Mesendoderm (in vitro differentiated cells): Measurements from ENCODE around the gene NKX2-1.

Source experiments
- DNase-seq: peaks from one replicate; pipeline ENCODE4 v3.0.0; 2013
- H2AK5ac ChIP-seq: 2 replicates; pipeline ENCODE4 v1.6.1; 2013; ENCODE audit warnings: low read length, inconsistent platforms
- H2BK120ac ChIP-seq: 2 replicates; pipeline ENCODE4 v1.6.1; 2013; ENCODE audit warnings: low read depth, mild to moderate bottlenecking, low read length, moderate library complexity, mixed read lengths
- H2BK15ac ChIP-seq: replicated peaks from 2 replicates; pipeline ENCODE4 v1.6.1; 2013; ENCODE audit warnings: low read depth, mild to moderate bottlenecking, moderate library complexity
- H2BK5ac ChIP-seq: 2 replicates; pipeline ENCODE4 v1.6.1; 2013; ENCODE audit warnings: low read length, inconsistent platforms
- H3K18ac ChIP-seq: 2 replicates; pipeline ENCODE4 v1.6.1; 2013; ENCODE audit warnings: mild to moderate bottlenecking, low read length, mixed read lengths
- H3K23ac ChIP-seq: one replicate; pipeline ENCODE4 v1.6.1; 2013; ENCODE audit warnings: low read length
- H3K27ac ChIP-seq: 2 replicates; pipeline ENCODE4 v1.5.1; 2013; ENCODE audit warnings: low read depth, mild to moderate bottlenecking, inconsistent platforms, low read length, moderate library complexity
- H3K27me3 ChIP-seq: 2 replicates; pipeline ENCODE4 v1.6.1; 2013; ENCODE audit warnings: low read length, control low read depth, mild to moderate bottlenecking, inconsistent platforms; ENCODE audit not compliant: insufficient read depth, poor library complexity
- H3K36me3 ChIP-seq: 2 replicates; pipeline ENCODE4 v1.6.1; 2013; ENCODE audit warnings: low read length, inconsistent platforms; ENCODE audit not compliant: control insufficient read depth, insufficient read depth
- H3K4ac ChIP-seq: one replicate; pipeline ENCODE4 v1.6.1; 2013; ENCODE audit warnings: low read depth, mild to moderate bottlenecking, low read length, moderate library complexity
- H3K4me1 ChIP-seq: 2 replicates; pipeline ENCODE4 v1.6.1; 2013; ENCODE audit warnings: low read depth, low read length, inconsistent platforms; ENCODE audit not compliant: control insufficient read depth
- H3K4me2 ChIP-seq: 2 replicates; pipeline ENCODE4 v1.6.1; 2013; ENCODE audit warnings: low read length
- H3K4me3 ChIP-seq: 2 replicates; pipeline ENCODE4 v1.5.1; 2013; ENCODE audit warnings: mild to moderate bottlenecking, low read length
- H3K56ac ChIP-seq: one replicate; pipeline ENCODE4 v1.6.1; 2013; ENCODE audit warnings: low read length
- H3K79me1 ChIP-seq: 2 replicates; pipeline ENCODE4 v1.6.1; 2013; ENCODE audit warnings: low read length, inconsistent platforms
- H3K79me2 ChIP-seq: 2 replicates; pipeline ENCODE4 v1.6.1; 2013; ENCODE audit warnings: mild to moderate bottlenecking, low read length; ENCODE audit not compliant: control insufficient read depth, insufficient read depth
- H3K9ac ChIP-seq: 2 replicates; pipeline ENCODE4 v1.6.1; 2013; ENCODE audit warnings: low read length, inconsistent platforms
- H4K5ac ChIP-seq: one replicate; pipeline ENCODE4 v1.6.1; 2013; ENCODE audit warnings: low read length
- H4K8ac ChIP-seq: one replicate; pipeline ENCODE4 v1.6.1; 2013; ENCODE audit warnings: low read depth, mild to moderate bottlenecking, control low read depth, low read length, moderate library complexity
- WGBS: extraction: QIAGEN DNeasy Blood & Tissue Kit; methylation state at CpG from one replicate; pipeline ENCODE4 v1.1.7; 2013; ENCODE audit warnings: low lambda C conversion rate, missing lambda C conversion rate; ENCODE audit not compliant: insufficient coverage; ENCODE audit errors: extremely low coverage; 5-methylcytosine and 5-hydroxymethylcytosine counted together

NKX2-1 gene

DNA sequence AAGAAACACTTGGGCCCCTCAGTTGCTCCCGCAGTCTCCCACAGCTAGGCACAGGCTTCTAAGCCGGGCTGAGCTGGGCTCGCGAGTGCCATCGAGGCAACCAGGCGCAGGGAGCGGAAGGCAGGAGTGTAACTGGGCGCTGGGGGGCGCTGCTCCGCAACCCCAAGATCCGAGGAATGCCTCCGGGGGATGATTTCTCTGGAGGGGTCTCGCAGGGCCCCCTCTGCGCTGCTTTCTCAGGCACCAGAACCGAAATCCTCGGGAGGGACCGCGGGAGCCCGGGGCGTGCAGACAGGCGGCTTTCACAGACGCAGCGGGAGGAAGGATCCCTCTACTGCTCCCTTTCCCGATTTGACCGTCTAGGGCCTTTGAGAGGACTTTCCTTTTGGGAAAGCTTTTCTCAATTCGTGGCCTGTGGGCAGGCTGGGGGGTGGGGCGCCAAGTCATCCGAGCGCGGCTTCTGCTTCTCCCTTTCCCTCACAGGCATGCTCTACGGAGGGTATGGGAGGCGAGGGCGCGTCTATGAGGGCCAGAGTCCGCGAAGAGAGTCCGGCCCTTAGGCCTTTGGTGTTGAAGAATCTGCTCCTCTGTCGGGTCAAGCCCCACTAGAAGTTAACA is 4.3 kb upstream of the NKX2-1 start:
- no peaks in the 10 kb centered on the region for H3K36me3 ChIP-seq
- no peak overlapping the region for H3K23ac ChIP-seq
- H3K27ac ChIP-seq = no peak overlapping the region
- no peak overlapping the region for H3K4me3 ChIP-seq
- no peak overlapping the region for H3K4ac ChIP-seq
- H3K79me1 ChIP-seq = no peaks in the 10 kb centered on the region
- no peaks in the 10 kb centered on the region for H3K4me1 ChIP-seq
- no peak overlapping the region for H3K4me2 ChIP-seq
- H4K8ac ChIP-seq = no peak overlapping the region
- H2AK5ac ChIP-seq = no peak overlapping the region
- H2BK15ac ChIP-seq = no peak overlapping the region
- H2BK5ac ChIP-seq = no peak overlapping the region
- no peak overlapping the region for H3K56ac ChIP-seq
- H3K79me2 ChIP-seq = no peaks in the 10 kb centered on the region
- H4K5ac ChIP-seq = no peak overlapping the region
- peaks cover 57% of the 10 kb centered on the region for H3K27me3 ChIP-seq
- no peak overlapping the region for H2BK120ac ChIP-seq
- WGBS = no CpG with 5 or more reads among the region's 38 CpGs
- peak; percentile 39 for DNase-seq
- no peak overlapping the region for H3K18ac ChIP-seq
- H3K9ac ChIP-seq = no peak overlapping the region

DNA sequence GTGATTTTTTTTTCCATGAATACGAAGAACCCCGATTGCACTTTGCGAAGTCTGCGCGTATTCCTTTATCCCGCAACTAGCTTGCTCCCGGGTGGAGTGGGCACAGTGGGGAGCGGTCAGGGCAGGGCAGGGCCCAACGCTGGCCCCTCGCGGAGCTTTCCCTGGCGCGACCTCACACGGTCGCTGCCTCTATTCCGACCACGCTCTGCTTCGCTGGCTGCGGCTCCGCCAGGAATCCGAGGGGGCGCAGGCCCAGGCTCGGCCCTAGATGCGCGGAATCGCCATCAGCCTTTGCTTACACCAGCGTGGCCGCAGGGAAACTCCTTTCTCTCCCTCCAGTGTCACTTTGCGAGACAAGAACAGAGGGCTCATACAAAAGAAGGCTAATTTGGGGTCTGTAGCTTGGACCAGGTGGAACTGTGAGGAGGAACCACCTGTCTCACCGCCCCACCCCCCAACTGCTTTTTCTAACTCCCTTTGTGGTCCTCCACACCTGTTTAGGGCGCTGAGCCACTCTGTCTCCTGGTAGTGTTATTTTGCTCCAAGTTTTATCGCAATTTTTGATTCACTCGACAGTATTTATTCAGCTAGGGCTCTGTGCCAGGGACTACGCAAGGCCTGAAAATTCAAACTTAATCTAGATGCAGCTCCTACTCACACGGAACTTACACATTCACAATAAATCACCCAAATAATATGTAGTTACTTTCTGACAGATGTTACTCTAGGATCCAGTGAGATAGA is 3.1 kb upstream of the NKX2-1 start:
- H4K8ac ChIP-seq = no peak overlapping the region
- H3K79me1 ChIP-seq = no peaks in the 10 kb centered on the region
- peaks cover 69% of the 10 kb centered on the region for H3K27me3 ChIP-seq
- H3K4me3 ChIP-seq = no peak overlapping the region
- H3K18ac ChIP-seq = no peak overlapping the region
- no peaks in the 10 kb centered on the region for H3K36me3 ChIP-seq
- H3K4ac ChIP-seq = no peak overlapping the region
- no peak overlapping the region for H3K27ac ChIP-seq
- no peak overlapping the region for H2BK120ac ChIP-seq
- H3K9ac ChIP-seq = no peak overlapping the region
- no peak overlapping the region for H3K56ac ChIP-seq
- no peak overlapping the region for H3K23ac ChIP-seq
- H2BK5ac ChIP-seq = no peak overlapping the region
- DNase-seq = peak; percentile 22
- H3K79me2 ChIP-seq = no peaks in the 10 kb centered on the region
- no peak overlapping the region for H2BK15ac ChIP-seq
- no peak overlapping the region for H4K5ac ChIP-seq
- no CpG with 5 or more reads among the region's 35 CpGs for WGBS
- H2AK5ac ChIP-seq = no peak overlapping the region
- no peaks in the 10 kb centered on the region for H3K4me1 ChIP-seq
- H3K4me2 ChIP-seq = no peak overlapping the region

- DNase-seq = peak; percentile 59
Observed at GRCh38 chr14:36522347-36522971, 2.4 kb upstream of the NKX2-1 start.

GRCh38 chr14:36521598-36522345 is 1.7 kb upstream of the NKX2-1 start:
- Histone ChIP-seq H3K4me1 (no peaks in the 10 kb centered on the region), H3K36me3 (no peaks in the 10 kb centered on the region), H3K4ac (no peak overlapping the region), H3K23ac (no peak overlapping the region), H3K4me2 (no peak overlapping the region), H3K18ac (no peak overlapping the region), H3K79me2 (no peaks in the 10 kb centered on the region), H3K79me1 (no peaks in the 10 kb centered on the region), H3K27ac (no peak overlapping the region), H2BK120ac (no peak overlapping the region), H2BK5ac (no peak overlapping the region), H3K4me3 (no peak overlapping the region), H2BK15ac (no peak overlapping the region), H4K8ac (no peak overlapping the region), H3K9ac (no peak overlapping the region), H4K5ac (no peak overlapping the region), H3K27me3 (peaks cover 71% of the 10 kb centered on the region), H2AK5ac (no peak overlapping the region), H3K56ac (no peak overlapping the region)
- DNase-seq = peak; percentile 50
- WGBS = no CpG with 5 or more reads among the region's 35 CpGs

More at GRCh38 chr14:36522347-36522971, 2.4 kb upstream of the NKX2-1 start:
- no peak overlapping the region for H3K4me2 ChIP-seq
- no peak overlapping the region for H2BK120ac ChIP-seq
- no peak overlapping the region for H3K4me3 ChIP-seq
- H3K56ac ChIP-seq = no peak overlapping the region
- no peak overlapping the region for H3K23ac ChIP-seq
- H3K36me3 ChIP-seq = no peaks in the 10 kb centered on the region
- no peak overlapping the region for H2AK5ac ChIP-seq
- no peaks in the 10 kb centered on the region for H3K79me2 ChIP-seq
- H3K27ac ChIP-seq = no peak overlapping the region
- no peak overlapping the region for H3K4ac ChIP-seq
- no peak overlapping the region for H3K18ac ChIP-seq
- H4K5ac ChIP-seq = no peak overlapping the region
- H4K8ac ChIP-seq = no peak overlapping the region
- H2BK5ac ChIP-seq = no peak overlapping the region
- H2BK15ac ChIP-seq = no peak overlapping the region
- H3K79me1 ChIP-seq = no peaks in the 10 kb centered on the region
- peaks cover 71% of the 10 kb centered on the region for H3K27me3 ChIP-seq
- H3K4me1 ChIP-seq = no peaks in the 10 kb centered on the region
- no CpG with 5 or more reads among the region's 36 CpGs for WGBS
- H3K9ac ChIP-seq = no peak overlapping the region

- H3K4me3 ChIP-seq = no peak overlapping the region
- no CpG with 5 or more reads among the region's 63 CpGs for WGBS
Observed at GRCh38 chr14:36520601-36521525, 831 bp upstream of the NKX2-1 start.

More at GRCh38 chr14:36520601-36521525, 831 bp upstream of the NKX2-1 start:
- H3K27me3 ChIP-seq = peaks cover 78% of the 10 kb centered on the region
- no peak overlapping the region for H3K56ac ChIP-seq
- H3K18ac ChIP-seq = no peak overlapping the region
- no peak overlapping the region for H3K4ac ChIP-seq
- H3K9ac ChIP-seq = no peak overlapping the region
- H4K8ac ChIP-seq = no peak overlapping the region
- no peak overlapping the region for H3K27ac ChIP-seq
- H3K4me2 ChIP-seq = peak overlapping the region; percentile 59
- H3K4me1 ChIP-seq = no peaks in the 10 kb centered on the region
- no peak overlapping the region for H3K23ac ChIP-seq
- DNase-seq = peak; percentile 75
- no peaks in the 10 kb centered on the region for H3K36me3 ChIP-seq
- H4K5ac ChIP-seq = no peak overlapping the region
- no peak overlapping the region for H2AK5ac ChIP-seq
- H3K79me2 ChIP-seq = no peaks in the 10 kb centered on the region
- no peak overlapping the region for H2BK15ac ChIP-seq
- H2BK120ac ChIP-seq = no peak overlapping the region
- H3K79me1 ChIP-seq = no peaks in the 10 kb centered on the region
- H2BK5ac ChIP-seq = no peak overlapping the region
